Prostate gland (tissue), 2 donors: ENCODE results near the gene RNU4-1.

Experiments used
- POLR2AphosphoS5 ChIP-seq: sonication (generic); formaldehyde crosslinking; IDR thresholded peaks from one replicate; pipeline ENCODE4 v1.6.1; 2017; ENCODE audit warnings: antibody characterized with exemption
- TF ChIP-seq, protein P1 (sequence below), 4 experiments: fragments of 200-600 bp in 2 of 4; fragments of 450-650 bp in 2 of 4; sonication (generic) in 2 of 4; IDR thresholded peaks; 1 replicate in 3 of 4; 2 replicates in 1 of 4; pipeline ENCODE4 v1.5.1; 2016 to 2019; ENCODE audit warnings: antibody characterized with exemption in 4 of 4, mild to moderate bottlenecking in 2 of 4, moderate library complexity in 2 of 4

DNA sequence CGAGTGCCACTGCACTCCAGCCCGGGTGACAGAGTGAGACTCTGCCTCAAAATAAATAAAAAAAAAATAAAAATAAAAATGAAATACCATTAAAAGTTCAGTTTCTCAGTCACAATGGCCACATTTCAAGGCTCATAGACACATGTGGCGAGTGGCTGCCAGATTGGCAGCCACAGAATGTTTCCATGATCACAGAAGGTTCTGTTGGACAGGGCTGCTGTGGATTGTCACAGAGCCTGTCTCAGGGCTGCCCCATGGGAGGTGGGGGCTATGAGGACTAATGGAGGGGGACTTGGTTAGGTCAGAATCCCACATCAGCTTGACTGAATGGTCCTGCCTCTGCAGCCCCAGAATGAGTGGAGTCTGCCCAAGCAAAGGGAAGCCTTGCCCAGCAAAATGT lies 38.4 kb upstream of the RNU4-1 start:
- TF ChIP-seq, protein P1, sequence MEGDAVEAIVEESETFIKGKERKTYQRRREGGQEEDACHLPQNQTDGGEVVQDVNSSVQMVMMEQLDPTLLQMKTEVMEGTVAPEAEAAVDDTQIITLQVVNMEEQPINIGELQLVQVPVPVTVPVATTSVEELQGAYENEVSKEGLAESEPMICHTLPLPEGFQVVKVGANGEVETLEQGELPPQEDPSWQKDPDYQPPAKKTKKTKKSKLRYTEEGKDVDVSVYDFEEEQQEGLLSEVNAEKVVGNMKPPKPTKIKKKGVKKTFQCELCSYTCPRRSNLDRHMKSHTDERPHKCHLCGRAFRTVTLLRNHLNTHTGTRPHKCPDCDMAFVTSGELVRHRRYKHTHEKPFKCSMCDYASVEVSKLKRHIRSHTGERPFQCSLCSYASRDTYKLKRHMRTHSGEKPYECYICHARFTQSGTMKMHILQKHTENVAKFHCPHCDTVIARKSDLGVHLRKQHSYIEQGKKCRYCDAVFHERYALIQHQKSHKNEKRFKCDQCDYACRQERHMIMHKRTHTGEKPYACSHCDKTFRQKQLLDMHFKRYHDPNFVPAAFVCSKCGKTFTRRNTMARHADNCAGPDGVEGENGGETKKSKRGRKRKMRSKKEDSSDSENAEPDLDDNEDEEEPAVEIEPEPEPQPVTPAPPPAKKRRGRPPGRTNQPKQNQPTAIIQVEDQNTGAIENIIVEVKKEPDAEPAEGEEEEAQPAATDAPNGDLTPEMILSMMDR (IDR thresholded peaks at IDR 0.05) = no peak
- no peak for TF ChIP-seq POLR2AphosphoS5
